AG04449 (cell line): Measurements from ENCODE around the gene MME.
"Not testable (repeated sequence)": the region's sequence is repeated elsewhere in the genome, so short reads cannot be mapped to it uniquely, and the experiment has no call there.

ENCODE experiments used
- CTCF ChIA-PET: fragments of 350-600 bp; formaldehyde crosslinking; extraction: SDS; loops from one replicate; lab custom pipeline; 2021; ENCODE audit warnings: antibody characterized with exemption; lab: Yijun Ruan, JAX
- POLR2A ChIA-PET: fragments of 400-600, 350-600 bp; formaldehyde crosslinking; extraction: SDS; loops from one replicate; lab custom pipeline; 2020; ENCODE audit warnings: antibody characterized with exemption, inconsistent platforms; lab: Yijun Ruan, JAX
- DNase-seq: peaks from one replicate; pipeline ENCODE4 v3.0.0-alpha.2; 2010; ENCODE audit warnings: low read depth, low spot score
- H3K4me3 ChIP-seq: 2 replicates; pipeline ENCODE4 v1.5.1; 2011; ENCODE audit warnings: low read depth, mild to moderate bottlenecking, control low read depth, low read length
- TF ChIP-seq, protein P1 (sequence below): IDR thresholded peaks from one replicate; pipeline ENCODE4 v1.5.1; 2011; ENCODE audit warnings: mild to moderate bottlenecking, moderate library complexity, low read length, control low read depth, inconsistent platforms; ENCODE audit not compliant: insufficient read depth; ENCODE audit errors: missing control alignments

Gene MME

DNA sequence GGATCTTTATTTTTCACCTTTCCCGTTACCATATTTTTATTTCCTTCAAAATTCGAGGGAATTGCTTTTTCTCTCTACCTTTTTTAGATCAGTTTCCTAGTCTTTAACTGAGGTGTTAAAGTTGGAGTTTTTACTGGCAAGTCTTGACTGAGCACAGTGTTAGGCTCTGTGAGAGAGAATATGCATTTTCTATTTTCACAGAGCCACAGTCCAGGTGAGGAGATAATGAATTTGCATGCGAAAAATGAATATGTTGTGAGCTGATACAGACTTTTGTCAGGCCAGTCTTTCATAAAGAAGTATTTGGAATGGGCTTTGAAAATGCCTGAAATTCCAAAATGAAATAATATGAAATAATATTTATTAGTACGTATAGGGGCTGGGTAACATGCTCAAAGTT is 31.9 kb downstream of the MME start:
- CTCF ChIA-PET = interaction anchor here (1.2 kb wide), 1 partner anchor 210 kb away, joined by 3 read pairs; no protein-coding TSS in a partner anchor
- TF ChIP-seq, protein P1, sequence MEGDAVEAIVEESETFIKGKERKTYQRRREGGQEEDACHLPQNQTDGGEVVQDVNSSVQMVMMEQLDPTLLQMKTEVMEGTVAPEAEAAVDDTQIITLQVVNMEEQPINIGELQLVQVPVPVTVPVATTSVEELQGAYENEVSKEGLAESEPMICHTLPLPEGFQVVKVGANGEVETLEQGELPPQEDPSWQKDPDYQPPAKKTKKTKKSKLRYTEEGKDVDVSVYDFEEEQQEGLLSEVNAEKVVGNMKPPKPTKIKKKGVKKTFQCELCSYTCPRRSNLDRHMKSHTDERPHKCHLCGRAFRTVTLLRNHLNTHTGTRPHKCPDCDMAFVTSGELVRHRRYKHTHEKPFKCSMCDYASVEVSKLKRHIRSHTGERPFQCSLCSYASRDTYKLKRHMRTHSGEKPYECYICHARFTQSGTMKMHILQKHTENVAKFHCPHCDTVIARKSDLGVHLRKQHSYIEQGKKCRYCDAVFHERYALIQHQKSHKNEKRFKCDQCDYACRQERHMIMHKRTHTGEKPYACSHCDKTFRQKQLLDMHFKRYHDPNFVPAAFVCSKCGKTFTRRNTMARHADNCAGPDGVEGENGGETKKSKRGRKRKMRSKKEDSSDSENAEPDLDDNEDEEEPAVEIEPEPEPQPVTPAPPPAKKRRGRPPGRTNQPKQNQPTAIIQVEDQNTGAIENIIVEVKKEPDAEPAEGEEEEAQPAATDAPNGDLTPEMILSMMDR = no peak
- H3K4me3 ChIP-seq = no peak overlapping the region
- POLR2A ChIA-PET = interaction anchor here (0.5 kb wide), 1 partner anchor 158 kb away, joined by 3 read pairs; no protein-coding TSS in a partner anchor
- no peak for DNase-seq

DNA sequence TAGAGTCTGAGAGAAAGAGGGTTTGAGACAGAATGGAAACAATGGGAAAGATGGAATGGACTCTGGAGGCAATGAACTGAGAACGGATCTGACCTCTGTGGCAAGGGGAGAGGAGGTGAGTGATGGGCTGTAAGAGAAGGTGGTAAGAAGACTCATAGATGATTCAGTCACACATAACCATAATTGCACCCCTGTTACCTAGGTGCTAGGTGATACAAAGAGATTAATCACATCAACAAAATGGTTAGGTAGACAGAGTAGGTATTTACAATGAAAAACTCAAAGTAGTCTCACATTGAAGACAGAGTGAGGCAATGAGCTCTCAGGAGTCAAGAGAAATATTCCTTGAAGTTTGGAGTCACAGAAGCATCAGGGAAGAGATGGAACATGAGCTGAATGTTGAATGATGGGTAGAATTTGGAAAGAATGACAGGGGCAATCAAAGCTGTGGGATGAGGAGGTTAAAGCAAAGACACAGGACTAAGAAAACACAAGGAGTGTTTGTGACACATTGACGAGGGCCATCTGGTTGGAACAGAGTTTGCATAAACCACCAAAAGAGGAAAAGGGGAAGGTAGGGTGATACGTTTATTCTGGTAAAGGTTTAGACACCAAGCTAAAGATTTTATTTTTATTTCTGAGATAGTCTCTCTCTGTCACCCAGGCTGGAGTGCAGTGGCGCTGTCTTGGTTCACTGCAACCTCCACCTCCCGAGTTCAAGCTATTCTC is 32.7 kb downstream of the MME start:
- no peak for DNase-seq
- POLR2A ChIA-PET = no interaction called here
- TF ChIP-seq, protein P1 = no peak
- no peak overlapping the region for H3K4me3 ChIP-seq
- CTCF ChIA-PET = interaction anchor here (1.1 to 1.2 kb wide), 2 partner anchors 9 to 209 kb away, joined by 3 read pairs; no protein-coding TSS in a partner anchor

DNA sequence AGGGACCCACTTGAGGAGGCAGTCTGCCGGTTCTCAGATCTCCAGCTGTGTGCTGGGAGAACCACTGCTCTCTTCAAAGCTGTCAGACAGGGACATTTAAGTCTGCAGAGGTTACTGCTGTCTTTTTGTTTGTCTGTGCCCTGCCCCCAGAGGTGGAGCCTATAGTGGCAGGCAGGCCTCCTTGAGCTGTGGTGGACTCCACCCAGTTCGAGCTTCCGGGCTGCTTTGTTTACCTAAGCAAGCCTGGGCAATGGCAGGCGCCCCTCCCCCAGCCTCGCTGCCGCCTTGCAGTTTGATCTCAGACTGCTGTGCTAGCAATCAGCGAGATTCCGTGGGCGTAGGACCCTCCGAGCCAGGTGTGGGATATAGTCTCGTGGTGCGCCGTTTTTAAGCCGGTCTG is 44.6 kb downstream of the MME start:
- DNase-seq, CTCF ChIA-PET, H3K4me3 ChIP-seq, POLR2A ChIA-PET: not testable (repeated sequence)

DNA sequence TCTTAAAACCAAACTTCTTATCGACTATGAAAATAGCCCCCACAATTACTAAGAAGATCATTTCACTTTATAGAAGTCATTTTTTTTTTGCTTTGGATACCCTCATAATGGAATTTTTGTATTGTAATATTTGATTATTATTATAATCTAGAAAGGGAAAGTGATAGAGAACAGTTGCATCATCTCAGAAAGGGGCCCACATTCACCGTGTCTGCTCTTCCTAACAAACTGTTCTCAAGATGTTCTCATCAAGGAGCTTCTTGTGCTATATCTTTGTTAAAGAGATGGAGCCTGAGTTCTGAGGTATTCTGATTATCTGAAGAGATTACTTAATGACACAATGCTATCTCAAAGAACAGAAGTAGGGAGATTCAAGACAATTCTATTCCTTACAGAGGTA is 49.3 kb downstream of the MME start:
- DNase-seq = no peak
- CTCF ChIA-PET = interaction anchor here (0.6 kb wide), 1 partner anchor 203 kb away, joined by 3 read pairs; no protein-coding TSS in a partner anchor
- H3K4me3 ChIP-seq = no peak overlapping the region
- POLR2A ChIA-PET = no interaction called here
- TF ChIP-seq, protein P1 = no peak

DNA sequence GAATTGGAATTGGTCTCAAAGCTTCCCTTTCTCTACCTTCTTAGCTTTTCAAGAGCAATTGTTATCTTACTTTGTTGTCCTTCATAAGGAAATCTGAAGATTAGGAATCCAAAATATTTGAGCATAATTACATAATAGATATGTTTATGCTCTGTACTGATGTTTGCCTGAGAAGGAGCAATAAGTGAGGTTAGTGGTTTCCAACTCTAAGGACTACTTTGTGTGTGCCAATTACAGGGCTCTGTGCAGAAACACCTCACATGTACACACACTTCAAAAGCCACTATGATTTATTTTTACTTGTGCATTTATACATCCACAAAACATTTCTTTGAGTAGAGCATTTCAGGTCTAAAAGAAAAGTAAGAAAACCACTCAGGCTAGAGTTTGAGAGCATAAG is 49.9 kb downstream of the MME start:
- ChIA-PET CTCF (interaction anchor here (0.7 kb wide), 1 partner anchor 14 kb away, joined by 4 read pairs; no protein-coding TSS in a partner anchor), POLR2A (no interaction called here)
- DNase-seq = no peak
- TF ChIP-seq, protein P1 = no peak
- H3K4me3 ChIP-seq = no peak overlapping the region

DNA sequence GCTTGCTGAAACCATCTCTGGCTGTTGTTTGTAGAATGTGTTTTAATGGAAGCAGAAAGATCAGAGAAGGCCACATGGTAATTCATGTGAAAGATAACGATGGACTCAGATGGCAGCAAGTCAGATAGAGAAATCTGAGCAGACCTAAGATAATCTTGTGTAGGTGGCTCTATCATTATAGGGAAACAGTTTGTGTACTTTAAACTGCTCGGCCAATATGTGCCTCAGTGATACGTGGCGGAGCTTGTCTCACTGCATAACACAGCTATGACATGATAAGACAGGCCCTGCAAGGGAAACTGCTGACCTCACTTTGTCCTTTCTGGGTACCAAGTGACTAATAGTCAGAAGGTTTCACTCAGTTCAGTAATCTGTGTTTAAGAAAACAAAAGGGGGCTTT is 51.0 kb downstream of the MME start:
- CTCF ChIA-PET = interaction anchor here (0.7 kb wide), 2 partner anchors 177 to 394 kb away, joined by 3 to 4 read pairs; no protein-coding TSS in a partner anchor

DNA sequence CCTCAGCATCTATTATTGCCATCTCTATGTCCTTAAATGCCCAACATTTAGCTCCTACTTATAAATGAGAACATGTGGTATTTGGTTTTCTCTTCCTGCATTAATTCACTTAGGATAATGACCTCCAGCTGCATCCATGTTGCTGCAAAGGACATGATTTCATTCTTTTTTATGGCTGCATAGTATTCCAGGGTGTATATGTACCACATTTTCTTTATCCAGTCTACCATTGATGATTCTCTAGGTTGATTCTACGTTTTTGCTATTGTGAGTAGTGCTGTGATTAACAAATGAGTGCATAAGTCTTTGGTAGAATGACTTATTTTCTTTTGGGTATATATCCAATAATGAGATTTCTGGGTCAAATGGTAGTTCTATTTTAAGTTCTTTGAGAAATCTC is 54.2 kb downstream of the MME start:
- H3K4me3 ChIP-seq, DNase-seq, POLR2A ChIA-PET, CTCF ChIA-PET: not testable (repeated sequence)

More for the DNA sequence above, 51.0 kb downstream of the MME start:
- no peak overlapping the region for H3K4me3 ChIP-seq
- TF ChIP-seq, protein P1 = no peak
- POLR2A ChIA-PET = no interaction called here
- DNase-seq = peak; percentile 23
